ENCODE measurements around the gene TRAPPC8.
A peak's percentile ranks its signal among the peaks of the same experiment; 100 is the strongest.
"Not testable (repeated sequence)": the region's sequence is repeated elsewhere in the genome, so short reads cannot be mapped to it uniquely, and the experiment has no call there.

TRAPPC8 gene

DNA sequence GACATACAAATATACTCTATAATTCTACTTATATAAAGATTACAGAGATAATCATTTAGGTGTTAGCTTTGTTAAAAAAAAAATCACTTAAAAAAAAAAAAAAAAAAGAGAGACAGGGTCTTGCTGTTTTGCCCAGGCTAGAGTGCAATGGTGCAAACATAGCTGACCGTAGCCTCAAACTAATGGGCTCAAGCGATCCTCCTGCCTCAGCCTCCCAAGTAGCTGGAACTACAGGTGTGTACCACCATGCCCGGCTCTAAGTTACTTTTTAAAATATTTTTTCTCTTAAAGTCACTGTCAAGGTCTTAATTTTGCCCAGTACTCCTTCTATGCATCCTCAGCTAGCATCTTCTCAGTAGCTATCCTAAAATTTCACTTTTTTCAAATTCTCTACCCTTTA lies 105.0 kb downstream of the TRAPPC8 start:
- no peak for DNase-seq

DNA sequence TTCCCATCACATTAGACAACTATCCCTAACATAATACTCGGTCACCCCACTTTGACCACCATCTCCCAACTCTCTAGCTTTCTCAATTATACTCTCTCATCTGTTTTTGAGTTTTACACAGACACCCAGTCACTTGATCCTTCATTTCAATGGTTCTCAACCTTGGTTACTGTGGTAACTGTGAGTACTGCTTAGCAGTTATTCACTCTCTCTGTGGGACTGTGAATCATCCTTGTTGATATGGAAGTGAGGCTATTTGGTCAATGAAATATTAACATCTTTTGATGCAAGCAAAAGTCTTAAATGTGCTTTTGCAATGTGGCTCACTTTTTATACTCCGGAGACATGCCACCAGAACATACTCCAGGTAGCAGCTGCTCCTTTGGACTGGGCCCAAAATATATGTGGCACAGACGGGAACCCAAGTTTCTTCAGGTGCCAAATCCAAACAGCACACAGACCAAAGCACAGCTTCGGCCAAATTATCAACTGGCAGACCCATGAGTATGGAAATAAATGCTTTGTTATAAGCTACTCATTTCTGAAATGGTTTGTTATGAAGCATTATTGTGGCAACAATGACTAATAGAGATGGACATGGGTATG lies 107.3 kb downstream of the TRAPPC8 start:
- no peak for DNase-seq

DNA sequence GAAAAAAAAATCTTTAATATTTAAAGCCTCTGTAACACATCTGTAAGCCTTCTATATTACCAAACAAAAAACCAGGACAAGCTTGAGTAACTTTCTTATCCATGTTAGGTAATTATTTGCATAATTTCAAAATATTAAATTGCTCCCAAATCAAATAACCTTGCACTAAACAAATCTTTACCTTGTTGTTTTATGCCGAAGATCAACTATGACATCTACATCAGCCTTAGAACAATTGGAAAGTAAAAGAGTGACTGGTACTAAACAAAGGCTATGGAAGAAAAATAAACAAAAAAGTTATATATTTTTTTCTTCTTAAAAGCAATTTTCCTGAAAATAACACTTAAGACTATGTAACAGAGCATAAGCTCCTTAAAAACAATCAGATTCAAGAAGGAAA lies 111.0 kb downstream of the TRAPPC8 start:
- no peak for DNase-seq

DNA sequence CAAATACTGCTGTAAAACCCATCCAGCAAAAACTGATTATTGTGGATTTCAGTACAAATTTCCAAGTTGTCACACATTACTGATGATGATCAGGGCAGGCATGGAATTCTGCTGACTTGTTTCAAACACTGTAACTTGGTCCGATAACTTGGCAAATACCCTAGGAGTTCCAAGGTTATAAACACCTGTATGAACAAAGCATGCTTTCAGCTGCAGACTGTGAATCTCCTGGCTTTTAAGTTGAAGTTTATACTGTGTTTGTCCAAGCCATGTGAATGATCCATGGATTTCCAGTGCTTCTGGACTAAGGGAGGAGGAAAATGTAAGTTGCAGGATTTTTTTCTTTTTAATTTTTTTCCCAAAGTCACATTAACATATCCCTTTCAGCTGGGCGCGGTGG lies 112.2 kb downstream of the TRAPPC8 start:
- DNase-seq: no peak

DNA sequence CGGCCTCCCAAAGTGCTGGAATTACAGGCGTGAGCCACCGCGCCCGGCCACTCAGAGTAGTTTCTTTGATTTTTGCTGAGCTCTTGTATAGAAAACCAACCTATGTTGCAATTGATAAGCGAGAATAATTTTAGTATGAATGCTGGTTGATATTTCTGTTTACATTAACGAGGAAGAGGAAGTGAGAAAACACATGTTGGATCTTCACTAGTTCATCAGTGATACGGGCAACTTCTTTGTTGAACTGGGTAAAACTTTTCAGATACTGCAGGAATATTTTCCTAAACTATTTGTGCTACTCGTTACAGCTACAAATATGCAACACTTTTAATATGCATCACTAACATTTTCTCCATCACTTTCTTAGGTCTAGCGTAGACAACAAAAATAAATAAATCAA lies 114.3 kb downstream of the TRAPPC8 start:
- no peak for DNase-seq

DNA sequence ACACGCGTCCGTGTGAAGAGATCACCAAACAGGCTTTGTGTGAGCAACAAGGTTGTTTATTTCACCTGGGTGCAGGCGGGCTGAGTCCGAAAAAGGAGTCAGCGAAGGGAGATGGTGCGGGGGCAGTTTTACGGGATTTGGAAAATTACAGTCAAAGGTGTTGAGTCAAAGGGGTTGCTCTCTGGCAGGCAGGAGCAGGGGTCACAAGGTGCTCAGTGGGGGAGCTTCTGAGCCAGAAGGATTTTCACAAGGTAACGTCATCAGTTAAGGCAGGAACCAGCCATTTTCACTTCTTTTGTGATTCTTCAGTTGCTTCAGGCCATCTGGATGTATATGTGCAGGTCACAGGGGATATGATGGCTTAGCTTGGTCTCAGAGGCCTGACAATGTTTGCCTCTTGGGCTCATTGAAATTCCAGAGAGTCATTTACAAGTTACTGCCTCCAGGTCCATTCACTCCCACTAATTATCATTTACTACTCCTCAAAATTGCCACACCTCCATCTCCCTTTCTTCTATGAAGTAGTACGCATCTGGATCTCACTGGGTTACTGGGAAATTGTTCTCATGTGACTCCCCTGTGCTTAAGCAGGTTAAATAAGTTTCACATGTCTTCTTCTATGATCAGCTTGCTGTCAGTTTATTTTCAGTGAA lies 116.1 kb downstream of the TRAPPC8 start:
- not testable (repeated sequence) for DNase-seq

DNA sequence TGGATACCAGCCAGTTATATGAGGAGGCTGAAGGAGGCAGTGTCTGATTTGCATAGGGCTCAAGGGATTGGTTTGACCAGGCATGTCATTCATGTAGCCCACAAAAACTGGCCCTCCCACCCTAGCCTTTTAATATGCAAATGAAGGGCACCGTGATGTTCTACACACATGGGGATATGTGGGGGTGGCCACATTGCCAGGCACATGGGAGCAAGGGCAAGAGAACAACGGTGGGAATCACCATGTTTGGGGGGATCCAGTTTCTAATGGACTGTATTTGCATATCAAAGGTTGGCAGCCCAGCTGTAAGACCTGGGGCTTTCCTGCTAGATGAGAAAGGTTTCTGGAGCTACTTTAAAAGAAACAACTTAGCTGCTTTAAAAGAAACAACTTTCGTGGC lies 117.2 kb downstream of the TRAPPC8 start:
- no peak for DNase-seq

DNA sequence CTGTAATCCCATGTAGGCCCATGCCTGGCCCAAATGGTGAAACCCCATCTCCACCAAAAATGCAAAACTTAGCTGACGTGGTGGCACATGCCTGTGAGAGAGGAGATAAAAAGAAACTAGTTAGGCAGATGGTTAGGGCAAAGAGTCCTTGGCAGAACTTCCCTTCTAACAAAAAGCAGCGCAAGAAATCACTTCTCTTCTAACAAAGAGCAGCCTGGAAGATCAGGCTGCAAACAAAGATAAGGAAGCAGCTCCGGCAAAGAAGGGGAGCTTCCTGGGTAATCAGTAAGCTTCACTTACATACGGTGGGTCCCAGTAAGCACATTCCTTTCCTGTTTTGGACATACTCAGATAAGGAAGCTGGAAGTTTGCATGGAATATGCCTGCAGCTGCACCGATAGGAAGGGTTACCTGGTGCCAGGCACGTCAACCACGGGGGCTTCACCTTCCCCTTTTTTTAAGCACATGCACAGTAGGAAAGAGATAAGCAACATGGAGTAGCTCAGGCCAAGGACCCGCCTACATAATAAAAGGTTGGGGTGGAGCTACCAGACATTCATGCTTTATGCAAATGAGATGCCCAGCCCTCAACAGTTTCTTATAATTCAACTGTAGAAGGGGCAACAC lies 121.3 kb downstream of the TRAPPC8 start:
- DNase-seq: peak; percentile 89

DNA sequence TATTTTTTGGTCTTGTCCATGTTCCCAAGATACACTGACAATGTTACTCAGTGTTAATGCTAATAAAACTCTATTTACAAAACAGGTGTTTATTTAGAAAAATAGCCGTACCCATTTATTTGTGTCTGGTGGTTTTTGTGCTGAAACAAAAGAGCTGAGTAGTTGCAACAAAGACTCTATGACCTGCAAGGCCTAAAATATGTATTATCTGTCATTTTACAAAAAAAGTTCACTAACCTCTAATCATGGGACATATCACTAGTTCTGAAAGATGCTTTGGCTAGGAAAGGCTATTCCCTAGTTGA lies 123.1 kb downstream of the TRAPPC8 start:
- no peak for DNase-seq

DNA sequence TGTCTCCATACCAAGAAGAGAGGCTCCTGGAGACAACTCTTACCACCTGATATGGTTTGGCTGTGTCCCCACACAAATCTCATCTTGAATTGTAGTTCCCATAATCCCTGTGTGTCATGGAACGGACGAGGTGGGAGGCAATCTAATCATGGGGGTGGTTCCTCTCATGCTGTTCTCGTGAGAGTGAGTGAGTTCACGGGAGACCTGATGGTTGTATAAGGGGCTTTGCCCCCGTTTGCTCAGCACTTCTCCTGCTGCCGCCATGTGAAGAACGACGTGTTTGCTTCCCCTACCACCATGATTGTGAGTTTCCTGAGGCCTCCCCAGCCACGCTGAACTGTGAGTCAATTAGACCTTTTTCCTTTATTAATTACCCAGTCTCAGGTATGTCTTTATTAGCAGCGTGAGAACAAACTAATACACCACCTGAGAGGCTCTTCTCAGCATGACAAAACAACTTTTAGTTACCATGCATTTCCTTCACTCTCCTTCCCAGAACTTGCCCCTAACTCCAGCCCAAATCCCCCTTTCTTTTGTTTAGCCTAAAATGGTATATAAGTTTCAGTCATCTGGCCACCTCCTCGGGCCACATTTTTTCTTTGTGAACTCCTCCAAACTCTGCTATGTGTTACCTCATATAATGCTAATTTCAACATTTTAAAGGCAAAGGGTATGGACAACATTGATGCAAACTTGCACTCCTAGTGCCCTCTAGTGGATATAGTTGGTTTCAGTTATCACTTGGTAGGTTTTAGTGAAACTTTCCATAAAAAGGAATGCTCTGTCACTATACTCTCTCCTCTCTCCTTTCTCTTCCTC lies 123.6 kb downstream of the TRAPPC8 start:
- peak; percentile 71 for DNase-seq

DNA sequence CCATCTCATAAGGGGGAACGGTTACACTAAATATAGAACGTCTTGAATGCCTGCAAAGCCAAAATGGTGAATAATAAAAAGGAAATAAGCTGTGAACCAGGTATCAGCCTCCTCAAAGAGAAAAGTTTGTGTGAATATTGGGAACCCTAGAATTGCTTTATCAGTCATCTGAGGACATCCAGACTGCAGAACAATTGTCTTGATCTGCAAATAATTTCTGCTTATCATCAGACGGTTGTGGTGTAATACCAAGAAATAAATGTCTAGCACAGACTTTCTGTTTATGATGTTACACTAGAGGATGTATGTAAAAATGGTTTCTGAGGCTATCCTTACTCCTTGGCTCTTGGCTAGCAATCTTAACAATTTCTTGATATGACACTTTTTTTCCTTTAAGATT lies 128.8 kb downstream of the TRAPPC8 start:
- peak; percentile 50 for DNase-seq

DNA sequence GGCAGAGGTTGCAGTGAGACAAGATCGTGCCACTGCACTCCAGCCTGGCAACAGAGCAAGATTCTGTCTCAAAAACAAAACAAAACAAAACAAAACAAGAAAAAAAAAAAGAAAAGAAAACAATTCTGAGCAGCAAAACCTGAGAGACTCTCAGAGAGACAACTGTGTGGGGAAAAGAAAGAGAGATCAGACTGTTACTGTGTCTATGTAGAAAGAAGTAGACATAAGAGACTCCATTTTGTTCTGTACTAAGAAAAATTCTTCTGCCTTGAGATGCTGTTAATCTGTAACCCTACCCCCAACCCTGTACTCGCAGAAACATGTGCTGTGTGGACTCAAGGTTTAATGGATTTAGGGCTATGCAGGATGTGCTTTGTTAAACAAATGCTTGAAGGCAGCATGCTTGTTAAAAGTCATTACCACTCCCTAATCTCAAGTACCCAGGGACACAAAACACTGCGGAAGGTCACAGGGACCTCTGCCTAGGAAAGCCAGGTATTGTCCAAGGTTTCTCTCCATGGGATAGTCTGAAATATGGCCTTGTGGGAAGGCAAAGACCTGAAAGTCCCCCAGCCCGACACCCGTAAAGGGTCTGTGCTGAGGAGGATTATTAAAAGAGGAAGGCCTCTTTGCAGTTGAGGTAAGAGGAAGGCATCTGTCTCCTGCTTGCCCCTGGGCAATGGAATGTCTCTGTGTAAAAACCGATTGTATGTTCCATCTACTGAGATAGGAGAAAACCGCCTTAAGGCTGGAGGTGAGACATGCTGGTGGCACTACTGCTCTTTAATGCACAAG lies 132.4 kb downstream of the TRAPPC8 start:
- not testable (repeated sequence) for DNase-seq

DNA sequence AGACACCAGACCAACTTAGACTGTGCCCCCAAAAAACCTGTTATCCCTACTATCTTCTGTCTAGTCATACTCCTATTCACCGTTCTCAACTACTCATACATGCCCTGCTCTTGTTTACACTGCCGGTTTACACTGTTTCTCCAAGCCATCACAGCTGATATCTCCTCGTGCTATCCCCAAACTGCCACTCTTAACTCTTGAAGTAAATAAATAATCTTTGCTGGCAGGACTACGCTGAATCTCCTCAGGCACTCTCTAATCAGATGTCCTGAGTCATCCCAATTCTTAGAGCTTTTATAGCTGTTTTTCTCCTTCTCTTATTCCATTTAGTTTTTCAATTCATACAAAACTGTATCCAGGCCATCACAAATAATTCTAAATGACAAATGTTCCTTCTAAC lies 133.9 kb downstream of the TRAPPC8 start:
- DNase-seq: not testable (repeated sequence)

DNA sequence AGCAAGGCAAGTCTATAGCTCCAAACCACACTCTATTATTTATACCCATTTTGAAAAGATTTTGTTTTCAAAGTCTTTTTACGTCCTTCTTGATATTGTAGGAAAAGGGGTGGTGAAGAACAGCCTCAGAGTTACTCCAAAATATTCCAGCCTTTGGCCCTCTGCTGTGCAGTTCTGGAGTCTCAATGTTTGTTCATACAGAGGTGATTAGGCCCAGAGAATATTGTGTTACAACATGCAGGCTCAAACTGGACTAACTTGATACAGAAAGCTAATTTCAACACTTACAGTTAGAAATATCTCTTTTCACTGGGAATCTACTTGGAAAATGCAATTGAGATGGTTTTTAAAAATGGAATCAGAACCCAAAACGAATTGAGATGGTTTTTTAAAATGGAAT lies 141.8 kb downstream of the TRAPPC8 start:
- DNase-seq: no peak

DNA sequence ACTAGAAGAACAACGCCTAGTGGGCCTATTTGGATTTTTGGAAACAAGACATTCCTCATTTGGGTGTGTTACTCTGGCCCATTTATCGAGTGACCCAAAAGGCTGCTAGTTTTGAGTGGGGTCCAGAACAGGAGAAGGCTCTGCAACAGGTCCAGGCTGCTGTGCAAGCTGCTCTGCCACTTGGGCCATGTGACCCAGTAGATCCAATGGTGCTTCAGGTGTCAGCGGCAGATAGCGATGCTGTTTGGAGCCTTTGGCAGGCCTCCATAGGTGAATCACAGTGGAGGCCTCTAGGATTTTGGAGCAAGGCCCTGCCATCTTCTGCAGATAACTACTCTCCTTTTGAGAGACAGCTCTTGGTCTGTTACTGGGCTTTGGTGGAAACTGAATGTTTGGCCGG lies 143.7 kb downstream of the TRAPPC8 start:
- DNase-seq: not testable (repeated sequence)

DNA sequence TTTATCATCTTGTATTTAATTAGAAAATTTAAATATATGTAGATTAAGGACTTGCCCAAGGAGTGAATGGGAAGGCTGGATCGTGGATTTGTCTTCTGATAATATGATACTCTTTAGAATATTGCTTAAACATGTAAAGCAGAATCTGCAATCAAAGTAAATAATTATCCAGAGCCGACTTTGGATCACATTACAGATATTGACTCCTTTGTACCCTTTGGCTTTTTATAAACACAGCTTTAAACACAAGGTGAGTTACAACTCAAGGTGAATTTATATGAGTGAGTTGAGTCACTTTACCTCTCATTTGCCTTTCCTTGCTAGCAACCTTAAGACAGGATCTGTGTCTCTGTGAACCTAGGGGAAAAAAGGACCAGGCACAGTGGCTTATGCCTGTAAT lies 144.5 kb downstream of the TRAPPC8 start:
- DNase-seq: no peak

DNA sequence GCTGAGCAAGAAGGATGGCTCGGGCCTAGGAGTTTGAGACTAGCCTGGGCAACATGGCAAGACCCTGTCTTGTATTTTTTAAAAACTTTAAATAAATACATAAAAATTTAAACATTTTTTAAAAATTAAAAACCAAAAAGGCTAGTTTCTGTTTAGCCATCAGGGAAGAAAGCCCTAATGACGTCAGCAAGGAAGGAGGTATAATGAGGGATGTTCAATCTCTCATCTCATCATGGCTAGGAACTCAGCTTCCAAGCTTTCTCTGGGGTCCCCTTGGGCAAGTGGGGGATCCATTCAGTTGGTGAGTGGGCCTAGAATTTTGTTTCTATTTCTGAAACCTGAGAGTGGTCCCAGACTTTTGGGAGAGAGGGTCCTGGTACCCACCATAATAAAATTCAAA lies 147.2 kb downstream of the TRAPPC8 start:
- DNase-seq: no peak

DNA sequence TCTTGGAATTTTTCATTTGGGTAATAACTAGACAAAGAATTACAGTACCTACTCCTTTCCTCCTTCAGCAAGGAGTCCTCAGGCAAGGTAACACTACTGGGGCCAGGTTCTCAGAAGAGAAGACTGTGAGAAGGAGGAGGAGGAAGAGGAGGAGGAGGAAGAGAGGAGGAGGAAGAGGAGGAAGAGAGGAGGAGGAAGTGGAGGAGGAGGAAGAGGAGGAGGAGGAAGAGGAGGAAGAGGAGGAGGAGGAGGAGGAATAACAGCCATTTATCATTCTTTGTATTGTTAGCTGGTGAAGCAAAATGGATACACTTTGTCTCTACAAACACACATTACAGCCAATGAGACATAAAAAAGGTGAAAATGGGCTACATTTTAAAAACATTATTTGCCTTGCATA lies 149.4 kb downstream of the TRAPPC8 start:
- no peak for DNase-seq

DNA sequence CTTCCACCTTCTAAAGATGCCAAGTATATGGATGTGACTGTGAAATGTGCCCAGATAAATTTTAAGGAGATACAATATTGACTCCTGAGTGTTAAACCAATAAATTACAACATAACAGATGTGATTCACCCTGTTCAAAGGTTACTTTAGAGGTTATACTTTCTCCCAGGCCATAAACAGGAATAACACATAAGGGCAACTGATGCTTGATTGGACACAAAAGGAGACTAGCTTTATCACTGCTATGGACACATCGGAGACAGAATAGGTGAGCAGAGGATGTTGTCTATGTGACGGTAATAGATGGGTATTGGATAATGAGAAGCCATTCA lies 150.4 kb downstream of the TRAPPC8 start:
- no peak for DNase-seq

DNA sequence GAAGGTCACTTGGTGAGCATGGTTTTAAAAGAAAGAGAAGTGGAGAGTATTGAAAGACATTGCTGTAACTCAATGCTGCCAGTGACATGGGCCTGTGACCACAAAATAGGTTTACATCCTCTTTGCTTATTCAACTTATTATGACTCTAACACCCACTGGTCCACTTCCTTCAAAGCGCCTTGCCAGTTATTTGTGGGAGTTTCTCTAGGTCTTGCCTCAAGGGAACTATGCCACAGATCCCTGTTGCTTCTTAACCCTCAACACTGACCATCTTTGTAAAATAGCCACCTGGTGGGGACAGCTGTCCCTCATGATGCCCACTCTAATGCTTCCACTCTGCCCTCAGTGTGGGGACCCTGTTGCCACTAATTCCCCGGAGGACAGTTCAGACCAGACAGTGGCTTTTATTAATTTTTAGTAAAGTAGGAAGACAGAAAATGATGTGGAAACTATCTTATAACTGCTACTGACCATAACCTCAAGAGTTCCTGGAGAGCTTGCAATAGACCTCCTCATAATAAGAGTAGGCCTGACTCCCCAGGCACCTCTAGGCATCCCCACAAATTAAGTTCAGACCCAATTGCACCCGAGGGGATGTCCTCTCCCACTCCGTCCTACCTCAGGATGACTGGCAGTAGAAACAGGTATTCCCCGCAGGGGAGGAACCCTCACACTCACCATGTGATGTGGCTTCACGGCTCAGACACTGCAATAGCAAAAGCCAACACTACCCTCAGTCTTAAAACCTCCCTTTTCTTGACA lies 150.9 kb downstream of the TRAPPC8 start:
- DNase-seq: no peak

DNA sequence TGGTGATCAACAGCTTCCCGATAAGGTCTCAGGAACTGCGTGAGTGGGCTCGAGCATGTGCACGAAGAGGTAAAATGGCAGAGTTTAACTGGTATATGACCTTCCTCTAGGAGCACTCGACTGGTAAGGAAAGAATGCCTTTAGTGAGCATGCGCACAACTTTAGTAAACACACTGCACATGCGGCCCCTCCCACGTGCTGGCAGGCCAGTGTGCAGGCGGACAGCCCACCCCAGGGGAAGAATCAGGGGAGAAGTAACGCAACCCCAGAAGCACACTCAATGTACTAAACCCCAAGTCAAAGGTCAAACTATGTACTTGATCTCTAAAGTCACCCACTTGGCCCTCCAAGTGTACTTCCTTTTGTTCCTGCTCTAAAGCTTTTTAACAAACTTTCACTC lies 153.5 kb downstream of the TRAPPC8 start:
- DNase-seq: no peak

DNA sequence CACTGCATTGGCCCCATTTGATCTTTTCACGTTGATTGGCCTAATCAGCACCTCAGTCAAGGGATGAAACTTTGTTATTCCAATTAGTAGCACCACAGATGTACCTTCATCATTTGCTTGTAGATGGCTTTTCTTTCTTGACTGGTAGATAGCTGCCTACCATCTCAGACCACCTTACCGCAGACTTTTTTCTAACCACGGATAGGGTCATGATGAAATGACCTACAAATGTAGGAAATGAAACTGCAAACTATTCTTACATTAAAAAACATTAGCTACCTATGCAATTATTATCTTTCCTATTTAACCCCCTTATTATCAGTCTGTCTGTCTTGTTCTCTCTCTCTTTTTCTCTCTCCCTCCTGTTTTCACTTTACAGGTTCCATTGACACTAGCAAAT lies 159.9 kb downstream of the TRAPPC8 start:
- DNase-seq: no peak
